ENCODE data around the gene NOTCH4.

NOTCH4 gene

GRCh38 chr6:32175322-32175710 is 48.6 kb downstream of the NOTCH4 start:
- no peak for TF ChIP-seq CTCF (IDR thresholded peaks at IDR 0.05)
- peak overlapping the region; percentile 91 for H3K4me2 ChIP-seq (ENCODE audit: low read length)
- peak overlapping the region; percentile 89 for H3K9ac ChIP-seq
- H3K27ac ChIP-seq = peak overlapping the region; percentile 98
- H3K4me3 ChIP-seq (ENCODE audit: low read depth, low read length) = peak overlapping the region; percentile 81
- H2AFZ ChIP-seq = peak overlapping the region; percentile 89
- H3K27me3 ChIP-seq (ENCODE audit: control insufficient read depth, insufficient read depth, low read length) = no peaks in the 10 kb centered on the region
- H3K79me2 ChIP-seq = peaks cover 9% of the 10 kb centered on the region
- H3K4me1 ChIP-seq = peaks cover 9% of the 10 kb centered on the region
- H3K36me3 ChIP-seq (ENCODE audit: control insufficient read depth, insufficient read depth, low read length) = no peaks in the 10 kb centered on the region
- no peaks in the 10 kb centered on the region for H3K9me3 ChIP-seq (ENCODE audit: control insufficient read depth, low read length)

- H2AFZ ChIP-seq = no peak overlapping the region
- no peak overlapping the region for H3K9ac ChIP-seq
- H3K4me1 ChIP-seq = peaks cover 9% of the 10 kb centered on the region
- peaks cover 9% of the 10 kb centered on the region for H3K79me2 ChIP-seq
- no peak for TF ChIP-seq CTCF (IDR thresholded peaks at IDR 0.05)
- no peaks in the 10 kb centered on the region for H3K36me3 ChIP-seq (ENCODE audit: control insufficient read depth, insufficient read depth, low read length)
- H3K27me3 ChIP-seq (ENCODE audit: control insufficient read depth, insufficient read depth, low read length) = no peaks in the 10 kb centered on the region
- H3K9me3 ChIP-seq (ENCODE audit: control insufficient read depth, low read length) = no peaks in the 10 kb centered on the region
- no peak overlapping the region for H3K27ac ChIP-seq
- no peak overlapping the region for H3K4me3 ChIP-seq (ENCODE audit: low read depth, low read length)
- no peak overlapping the region for H3K4me2 ChIP-seq (ENCODE audit: low read length)
Measured at GRCh38 chr6:32174416-32174815, 49.5 kb downstream of the NOTCH4 start.

- TF ChIP-seq CTCF (IDR thresholded peaks at IDR 0.05) = no peak
- no peak overlapping the region for H3K4me2 ChIP-seq (ENCODE audit: low read length)
- no peak overlapping the region for H2AFZ ChIP-seq
- peaks cover 9% of the 10 kb centered on the region for H3K4me1 ChIP-seq
- H3K9me3 ChIP-seq (ENCODE audit: control insufficient read depth, low read length) = no peaks in the 10 kb centered on the region
- no peak overlapping the region for H3K27ac ChIP-seq
- peaks cover 5% of the 10 kb centered on the region for H3K79me2 ChIP-seq
- no peaks in the 10 kb centered on the region for H3K27me3 ChIP-seq (ENCODE audit: control insufficient read depth, insufficient read depth, low read length)
- H3K9ac ChIP-seq = no peak overlapping the region
- H3K36me3 ChIP-seq (ENCODE audit: control insufficient read depth, insufficient read depth, low read length) = no peaks in the 10 kb centered on the region
- H3K4me3 ChIP-seq (ENCODE audit: low read depth, low read length) = no peak overlapping the region
Measured at GRCh38 chr6:32173051-32173727, 50.7 kb downstream of the NOTCH4 start.

- no peak for TF ChIP-seq CTCF (IDR thresholded peaks at IDR 0.05)
- no peaks in the 10 kb centered on the region for H3K9me3 ChIP-seq (ENCODE audit: control insufficient read depth, low read length)
- H3K27ac ChIP-seq = no peak overlapping the region
- H3K79me2 ChIP-seq = peaks cover 5% of the 10 kb centered on the region
- H3K27me3 ChIP-seq (ENCODE audit: control insufficient read depth, insufficient read depth, low read length) = no peaks in the 10 kb centered on the region
- H3K9ac ChIP-seq = no peak overlapping the region
- no peaks in the 10 kb centered on the region for H3K36me3 ChIP-seq (ENCODE audit: control insufficient read depth, insufficient read depth, low read length)
- H2AFZ ChIP-seq = no peak overlapping the region
- H3K4me1 ChIP-seq = peaks cover under 1% of the 10 kb centered on the region
- no peak overlapping the region for H3K4me2 ChIP-seq (ENCODE audit: low read length)
- H3K4me3 ChIP-seq (ENCODE audit: low read depth, low read length) = no peak overlapping the region
Measured at GRCh38 chr6:32171234-32171633, 52.6 kb downstream of the NOTCH4 start.

GRCh38 chr6:32170294-32170693 is 53.6 kb downstream of the NOTCH4 start:
- Histone ChIP-seq H3K4me2 (ENCODE audit: low read length) (no peak overlapping the region), H3K9ac (no peak overlapping the region), H3K4me1 (no peaks in the 10 kb centered on the region), H2AFZ (no peak overlapping the region), H3K36me3 (ENCODE audit: control insufficient read depth, insufficient read depth, low read length) (no peaks in the 10 kb centered on the region), H3K27me3 (ENCODE audit: control insufficient read depth, insufficient read depth, low read length) (no peaks in the 10 kb centered on the region), H3K4me3 (ENCODE audit: low read depth, low read length) (no peak overlapping the region), H3K27ac (no peak overlapping the region), H3K79me2 (peaks cover 2% of the 10 kb centered on the region), H3K9me3 (ENCODE audit: control insufficient read depth, low read length) (no peaks in the 10 kb centered on the region)
- no peak for TF ChIP-seq CTCF (IDR thresholded peaks at IDR 0.05)
